PC-3 (cell line): ENCODE results near the gene NXPH1. TPM values are rescaled to one million over a fixed set of nuclear protein-coding genes. Genes with fewer than 3 reads are reported as not detected.

Experiments
- ATAC-seq: fragments of 200-7000 bp; cut with Tn5 transposase; 2 replicates; pipeline ENCODE4 v1.9.1; 2020; ENCODE audit warnings: mild to moderate bottlenecking, moderate library complexity
- BruUV-seq: library from RNA; stranded (reverse); fragments of 400-500 nt; replicated peaks from 2 replicates; lab custom pipeline; 2021; lab: Mats Ljungman, UMichigan
- CTCF ChIA-PET: fragments of 300-600 bp; sonication (Branson Sonifier 250); formaldehyde crosslinking; loops from one replicate; lab custom pipeline; 2022; ENCODE audit warnings: antibody characterized with exemption; lab: Charles Lee
- POLR2A ChIA-PET: fragments of 300-600 bp; sonication (Branson Sonifier 250); formaldehyde crosslinking; loops from one replicate; lab custom pipeline; 2022; ENCODE audit warnings: antibody characterized with exemption; ENCODE audit not compliant: unreplicated experiment; lab: Charles Lee
- DNase-seq: peaks from one replicate; pipeline ENCODE4 v3.0.0-alpha.2; 2015
- H2AFZ ChIP-seq: fragments of 300-600 bp; sonication (generic); 2 replicates; pipeline ENCODE4 v1.6.0; 2016; ENCODE audit warnings: antibody characterized with exemption, low read length
- H3F3A ChIP-seq: fragments of 300-600 bp; sonication (generic); one replicate; pipeline ENCODE4 v1.6.0; 2017; ENCODE audit warnings: antibody characterized with exemption, low read length, control low read depth, mild to moderate bottlenecking; ENCODE audit not compliant: unreplicated experiment
- H3K27ac ChIP-seq: fragments of 300-600 bp; sonication (generic); 2 replicates; pipeline ENCODE4 v1.5.1; 2016; ENCODE audit warnings: mild to moderate bottlenecking, low read length
- H3K27me3 ChIP-seq: fragments of 300-600 bp; sonication (generic); 2 replicates; pipeline ENCODE4 v1.6.1; 2016; ENCODE audit warnings: low read length, mixed read lengths
- H3K36me3 ChIP-seq: fragments of 300-600 bp; sonication (generic); 2 replicates; pipeline ENCODE4 v1.6.1; 2016; ENCODE audit warnings: low read depth, mixed run types, low read length, mixed read lengths
- H3K4me1 ChIP-seq: fragments of 300-600 bp; sonication (generic); 2 replicates; pipeline ENCODE4 v1.5.1; 2016; ENCODE audit warnings: low read length; ENCODE audit not compliant: insufficient read depth
- H3K4me2 ChIP-seq: fragments of 300-600 bp; sonication (generic); 2 replicates; pipeline ENCODE4 v1.6.0; 2016; ENCODE audit warnings: low read length
- H3K4me3 ChIP-seq: fragments of 300-600 bp; sonication (generic); 2 replicates; pipeline ENCODE4 v1.5.1; 2016; ENCODE audit warnings: mild to moderate bottlenecking, low read length, mixed read lengths
- H3K79me2 ChIP-seq: fragments of 300-600 bp; sonication (generic); 2 replicates; pipeline ENCODE4 v1.6.1; 2017; ENCODE audit warnings: low read length, mixed read lengths
- H3K9ac ChIP-seq: fragments of 300-600 bp; sonication (generic); 2 replicates; pipeline ENCODE4 v1.6.0; 2016; ENCODE audit warnings: mild to moderate bottlenecking, low read length
- H3K9me2 ChIP-seq: fragments of 300-600 bp; sonication (generic); replicated peaks from 2 replicates; pipeline ENCODE4 v1.6.1; 2016; ENCODE audit warnings: mixed run types, low read length, mixed read lengths
- H3K9me3 ChIP-seq: fragments of 300-600 bp; sonication (generic); 2 replicates; pipeline ENCODE4 v1.6.1; 2016; ENCODE audit warnings: low read length, mixed read lengths
- H4K20me1 ChIP-seq: fragments of 300-600 bp; sonication (generic); 2 replicates; pipeline ENCODE4 v1.6.1; 2016; ENCODE audit warnings: low read length, mixed read lengths
- CTCF ChIP-seq: fragments of 300-600 bp; sonication (generic); conservative IDR thresholded peaks from 2 replicates; pipeline ENCODE4 v1.5.1; 2017; ENCODE audit warnings: antibody characterized with exemption, low read depth, mild to moderate bottlenecking, low read length
- EZH2 ChIP-seq: fragments of 300-600 bp; sonication (generic); IDR thresholded peaks from one replicate; pipeline ENCODE4 v1.6.1; 2017; ENCODE audit warnings: antibody characterized with exemption, mild to moderate bottlenecking, low read length; ENCODE audit not compliant: unreplicated experiment
- EZH2phosphoT487 ChIP-seq: fragments of 300-600 bp; sonication (generic); IDR thresholded peaks from 2 replicates; pipeline ENCODE4 v1.6.1; 2018; ENCODE audit warnings: mild to moderate bottlenecking, antibody characterized with exemption, low read length, borderline replicate concordance
- intact Hi-C: fragments of 100-400 bp; cut with micrococcal nuclease; formaldehyde crosslinking; loops from 2 replicates; pipeline ENCODE4 v1.9.0; 2023
- total RNA-seq: library from RNA; depleted of rRNA; stranded (reverse); fragments of >200 nt; gene quantifications from 2 replicates; pipeline ENCODE4 v1.2.3, GENCODE V29; 2014

Gene NXPH1
- total RNA-seq, 1 experiment from 2014 or later: not detected

- H3K79me2 ChIP-seq: no peaks in the 10 kb centered on the region
- no TSS peak for BruUV-seq
- no peak overlapping the region for H3K4me3 ChIP-seq
- no peaks in the 10 kb centered on the region for H3K9me3 ChIP-seq
- CTCF ChIA-PET: no interaction called here
- no peak overlapping the region for H2AFZ ChIP-seq
- 0 out of 2 replicates have a peak, but pooled peaks cover 5% of the 10 kb centered on the region for H3K27me3 ChIP-seq
- intact Hi-C loops: no loop called here
- POLR2A ChIA-PET: no interaction called here
- H4K20me1 ChIP-seq: no peaks in the 10 kb centered on the region
- no peak overlapping the region for H3K9ac ChIP-seq
- no peaks in the 10 kb centered on the region for H3F3A ChIP-seq
- H3K4me2 ChIP-seq: no peak overlapping the region
- H3K36me3 ChIP-seq: no peaks in the 10 kb centered on the region
- no peak for ATAC-seq
- no peaks in the 10 kb centered on the region for H3K9me2 ChIP-seq
- H3K4me1 ChIP-seq: no peaks in the 10 kb centered on the region
- TF ChIP-seq EZH2phosphoT487: no peak
- TF ChIP-seq EZH2: no peak
- no peak for TF ChIP-seq CTCF
- no peak overlapping the region for H3K27ac ChIP-seq
- no peak for DNase-seq
Measured at GRCh38 chr7:8430643-8431042, 2.8 kb upstream of the NXPH1 start.

- no TSS peak for BruUV-seq
- intact Hi-C loops: loop anchor here (5.0 kb wide), 1 partner anchor 1978 kb away; no protein-coding TSS in a partner anchor
- H3K27me3 ChIP-seq: peaks cover 9% of the 10 kb centered on the region; the same call in 1 of the 2 replicates
- H3K4me3 ChIP-seq: no peak overlapping the region
- H4K20me1 ChIP-seq: no peaks in the 10 kb centered on the region
- no peaks in the 10 kb centered on the region for H3K9me3 ChIP-seq
- no peaks in the 10 kb centered on the region for H3K9me2 ChIP-seq
- no peak overlapping the region for H3K27ac ChIP-seq
- no peak overlapping the region for H3K4me2 ChIP-seq
- ChIA-PET POLR2A (no interaction called here), CTCF (no interaction called here)
- no peaks in the 10 kb centered on the region for H3K79me2 ChIP-seq
- H2AFZ ChIP-seq: no peak overlapping the region
- H3K36me3 ChIP-seq: no peaks in the 10 kb centered on the region
- TF ChIP-seq EZH2: no peak
- no peak for TF ChIP-seq EZH2phosphoT487
- TF ChIP-seq CTCF: no peak
- ATAC-seq: no peak
- H3F3A ChIP-seq: no peaks in the 10 kb centered on the region
- no peaks in the 10 kb centered on the region for H3K4me1 ChIP-seq
- no peak for DNase-seq
- no peak overlapping the region for H3K9ac ChIP-seq
Measured at GRCh38 chr7:8434290-8435002, 1.0 kb downstream of the NXPH1 start.

GRCh38 chr7:8435095-8435494, 1.7 kb downstream of the NXPH1 start:
- ChIA-PET POLR2A (no interaction called here), CTCF (no interaction called here)
- Histone ChIP-seq H3K4me2 (no peak overlapping the region), H3K4me3 (no peak overlapping the region), H4K20me1 (no peaks in the 10 kb centered on the region), H3K27me3 (peaks cover 9% of the 10 kb centered on the region; the same call in 1 of the 2 replicates), H3K36me3 (no peaks in the 10 kb centered on the region), H3K79me2 (no peaks in the 10 kb centered on the region), H3K9ac (no peak overlapping the region), H3K9me3 (no peaks in the 10 kb centered on the region), H3K27ac (no peak overlapping the region), H3F3A (no peaks in the 10 kb centered on the region), H2AFZ (no peak overlapping the region), H3K4me1 (no peaks in the 10 kb centered on the region), H3K9me2 (no peaks in the 10 kb centered on the region)
- ATAC-seq (no peak), DNase-seq (no peak)
- no peak for TF ChIP-seq EZH2phosphoT487
- TF ChIP-seq EZH2: no peak
- no peak for TF ChIP-seq CTCF
- intact Hi-C loops: loop anchor here (5.0 kb wide), 1 partner anchor 1977 kb away; no protein-coding TSS in a partner anchor
- no TSS peak for BruUV-seq
